GM19239 (cell line): ENCODE measurements around the gene NRXN3.

Experiments used
- DNase-seq: peaks from one replicate; pipeline ENCODE4 v3.0.0; 2011; ENCODE audit warnings: low spot score; ENCODE audit not compliant: insufficient read length
- FAIRE-seq: peaks from 2 replicates; lab custom pipeline; 2011; peaks lifted over from hg19 to GRCh38; lab: Jason Lieb, UNC

Gene NRXN3

GRCh38 chr14:78666336-78667056 is 496.3 kb downstream of the NRXN3 start:
- no peak for DNase-seq
- FAIRE-seq, result no peak

- FAIRE-seq, result no peak
Observed at GRCh38 chr14:78667141-78667540, 497.0 kb downstream of the NRXN3 start.

GRCh38 chr14:78673845-78674244 is 503.7 kb downstream of the NRXN3 start:
- no peak for DNase-seq
- no peak for FAIRE-seq

More at GRCh38 chr14:78667141-78667540, 497.0 kb downstream of the NRXN3 start:
- DNase-seq, result no peak

GRCh38 chr14:78674820-78675219 is 504.6 kb downstream of the NRXN3 start:
- no peak for DNase-seq
- no peak for FAIRE-seq

- no peak for DNase-seq
- FAIRE-seq, result no peak
Observed at GRCh38 chr14:78683206-78683605, 513.0 kb downstream of the NRXN3 start.

- no peak for FAIRE-seq
Observed at GRCh38 chr14:78683981-78684380, 513.8 kb downstream of the NRXN3 start.

GRCh38 chr14:78688503-78688902 is 518.3 kb downstream of the NRXN3 start:
- FAIRE-seq (no peak), DNase-seq (no peak)

More at GRCh38 chr14:78683981-78684380, 513.8 kb downstream of the NRXN3 start:
- no peak for DNase-seq

GRCh38 chr14:78690836-78691235 is 520.7 kb downstream of the NRXN3 start:
- FAIRE-seq (no peak), DNase-seq (no peak)

- no peak for FAIRE-seq
- no peak for DNase-seq
Observed at GRCh38 chr14:78697341-78697740, 527.2 kb downstream of the NRXN3 start.

- no peak for FAIRE-seq
- no peak for DNase-seq
Observed at GRCh38 chr14:78698991-78699390, 528.8 kb downstream of the NRXN3 start.

- FAIRE-seq (no peak), DNase-seq (no peak)
Observed at GRCh38 chr14:78700236-78700635, 530.1 kb downstream of the NRXN3 start.

- no peak for DNase-seq
- no peak for FAIRE-seq
Observed at GRCh38 chr14:78701246-78701645, 531.1 kb downstream of the NRXN3 start.

- no peak for FAIRE-seq
- DNase-seq, result no peak
Observed at GRCh38 chr14:78704965-78705364, 534.8 kb downstream of the NRXN3 start.

GRCh38 chr14:78705989-78706388 is 535.8 kb downstream of the NRXN3 start:
- no peak for DNase-seq
- no peak for FAIRE-seq

- FAIRE-seq (no peak), DNase-seq (no peak)
Observed at GRCh38 chr14:78709795-78710557, 539.8 kb downstream of the NRXN3 start.

- FAIRE-seq, result no peak
- DNase-seq, result no peak
Observed at GRCh38 chr14:78710963-78711362, 540.8 kb downstream of the NRXN3 start.

- no peak for FAIRE-seq
- DNase-seq, result no peak
Observed at GRCh38 chr14:78713716-78714115, 543.5 kb downstream of the NRXN3 start.

GRCh38 chr14:78714711-78715110 is 544.5 kb downstream of the NRXN3 start:
- FAIRE-seq (no peak), DNase-seq (no peak)

GRCh38 chr14:78721756-78722480 is 551.7 kb downstream of the NRXN3 start:
- FAIRE-seq, result no peak
- no peak for DNase-seq

GRCh38 chr14:78725086-78725485 is 554.9 kb downstream of the NRXN3 start:
- DNase-seq (no peak), FAIRE-seq (no peak)

GRCh38 chr14:78737116-78737515 is 566.9 kb downstream of the NRXN3 start:
- no peak for FAIRE-seq
- no peak for DNase-seq
